ENCODE data around the gene TXLNG. TPM values are rescaled to one million over a fixed set of nuclear protein-coding genes. Genes with fewer than 3 reads are reported as not detected.

TXLNG gene
- polyA plus RNA-seq, 1 donor from 2014 or later = 17.1 TPM

Other genes with a start within 250 kb of the TXLNG start
- not detected for gene S100G, start 136.3 kb upstream of the TXLNG start, polyA plus RNA-seq
- 4.5 TPM for gene CTPS2, start 73.8 kb upstream of the TXLNG start, polyA plus RNA-seq
- gene SYAP1, start 66.9 kb upstream of the TXLNG start, polyA plus RNA-seq = 19.8 TPM
- 170 TPM for gene RBBP7, start 83.9 kb downstream of the TXLNG start, polyA plus RNA-seq
- gene REPS2, start 160.2 kb downstream of the TXLNG start, polyA plus RNA-seq = 1.3 TPM